Activated CD4-positive, alpha-beta T cell treated with anti-CD3 and anti-CD28 coated beads for 24 hours (primary cell): Measurements from ENCODE around the gene CPED1.
"Not testable (repeated sequence)": the region's sequence is repeated elsewhere in the genome, so short reads cannot be mapped to it uniquely, and the experiment has no call there.

ENCODE experiments used
- DNase-seq, 2 donors: peaks; one replicate each; pipeline ENCODE4 v3.0.0-alpha.2; 2020; ENCODE audit warnings: low read depth in 2 of 2

Gene CPED1

DNA sequence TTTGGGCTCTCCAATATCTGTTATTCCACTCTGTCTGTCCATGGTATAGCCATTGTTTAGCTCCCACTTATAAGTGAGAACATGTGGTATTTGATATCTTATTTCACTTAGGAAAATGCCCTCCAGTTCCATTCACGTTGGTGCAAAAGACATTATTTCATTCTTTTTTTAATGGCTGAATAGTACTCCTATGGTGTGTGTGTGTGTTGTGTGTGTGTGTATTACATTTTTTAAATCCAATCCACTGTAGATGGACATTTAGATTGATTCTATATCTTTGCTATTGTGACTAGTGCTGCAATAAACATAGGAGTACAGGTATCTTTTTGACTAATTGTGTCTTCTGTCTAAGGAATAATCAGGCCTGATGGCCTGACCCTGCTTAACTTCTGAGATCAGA is 7.4 kb upstream of the CPED1 start:
- DNase-seq = no peak

DNA sequence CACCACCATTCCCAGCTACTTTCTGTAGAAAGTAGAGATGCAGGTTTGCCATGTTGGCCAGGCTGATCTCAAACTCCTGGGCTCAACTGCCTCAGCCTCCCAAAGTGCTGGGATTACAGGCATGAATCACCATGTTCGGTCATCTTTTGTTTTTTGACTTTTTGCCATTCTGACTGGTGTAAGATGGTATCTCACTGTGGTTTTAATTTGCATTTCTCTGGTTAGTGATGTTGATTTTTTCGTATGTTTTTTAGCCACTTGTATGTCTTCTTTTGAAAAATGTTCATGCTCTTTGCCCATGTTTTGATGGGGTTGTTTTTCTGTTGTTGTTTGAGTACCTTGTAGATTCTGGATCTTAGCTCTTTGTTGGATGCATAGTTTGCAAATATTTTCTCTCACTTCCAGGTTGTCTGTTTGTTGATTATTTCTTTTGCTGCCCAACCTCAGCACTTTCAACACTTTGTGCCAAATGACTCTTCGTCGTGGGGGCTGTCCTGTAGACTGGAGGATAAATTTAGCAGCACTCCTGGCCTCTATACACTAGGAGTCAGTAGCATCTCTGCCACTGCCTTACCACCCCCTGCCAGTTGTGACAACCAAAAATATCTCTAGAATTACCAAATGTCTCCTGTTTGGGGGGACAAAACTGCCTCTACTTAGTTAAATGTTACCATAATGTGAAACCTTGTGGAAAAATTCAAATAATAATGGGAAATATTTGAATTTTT is 6.5 kb upstream of the CPED1 start:
- no peak for DNase-seq

DNA sequence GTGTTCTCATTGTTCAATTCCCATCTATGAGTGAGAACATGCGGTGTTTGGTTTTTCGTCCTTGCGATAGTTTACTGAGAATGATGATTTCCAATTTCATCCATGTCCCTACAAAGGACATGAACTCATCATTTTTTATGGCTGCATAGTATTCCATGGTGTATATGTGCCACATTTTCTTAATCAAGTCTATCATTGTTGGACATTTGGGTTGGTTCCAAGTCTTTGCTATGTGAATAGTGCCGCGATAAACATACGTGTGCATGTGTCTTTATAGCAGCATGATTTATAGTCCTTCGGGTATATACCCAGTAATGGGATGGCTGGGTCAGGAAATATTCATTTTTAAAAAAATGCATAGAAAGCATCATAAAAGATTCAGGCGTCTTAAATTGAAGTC is 4.9 kb upstream of the CPED1 start:
- not testable (repeated sequence) for DNase-seq

DNA sequence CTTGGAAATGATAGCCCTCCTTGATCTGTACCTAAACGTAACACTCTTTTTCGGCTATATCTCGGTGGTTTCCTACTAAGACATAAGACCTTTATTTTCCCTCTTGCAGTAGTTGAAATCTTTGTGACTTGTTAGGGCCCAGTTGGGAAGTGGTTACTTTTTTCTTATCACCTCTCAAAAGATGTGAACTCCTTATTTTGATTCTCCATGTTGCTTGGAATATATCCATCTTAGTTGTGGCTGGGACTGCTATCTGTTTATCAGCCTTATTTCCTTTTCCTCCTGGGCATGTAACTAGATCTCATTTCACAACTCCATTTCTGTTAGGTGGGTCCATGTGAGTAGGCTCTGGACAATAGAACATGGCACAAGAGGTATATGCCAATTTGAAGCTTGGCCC is 4.1 kb upstream of the CPED1 start:
- DNase-seq = no peak

DNA sequence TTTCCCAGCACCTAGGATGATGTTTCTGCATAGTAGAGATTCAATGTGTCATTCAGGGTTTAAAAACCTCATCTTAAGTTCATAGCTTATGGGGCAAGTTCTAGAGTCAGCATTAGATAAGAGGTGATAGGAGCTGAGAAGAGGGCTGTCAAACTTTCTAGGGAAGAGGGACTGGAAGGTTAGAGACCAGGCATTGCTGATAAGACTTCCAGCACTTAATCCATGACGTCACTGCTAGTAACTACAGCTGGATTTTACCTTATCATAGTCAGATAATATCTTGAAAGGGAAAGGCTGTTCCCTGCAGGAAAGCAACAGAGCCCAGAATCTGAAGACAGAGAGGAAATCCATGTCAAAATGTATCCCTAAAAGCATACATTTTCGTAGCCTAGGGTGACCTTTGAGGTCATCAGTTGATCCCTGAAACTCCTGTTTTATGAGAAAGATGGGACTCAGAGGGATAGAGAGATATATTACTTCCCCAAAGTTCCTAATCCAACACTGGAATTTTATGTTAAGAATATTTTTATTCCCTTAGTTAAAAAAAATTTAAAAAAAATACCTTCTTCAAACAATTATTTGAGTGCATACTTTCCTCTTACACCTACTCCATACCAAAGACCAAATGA is 3.3 kb upstream of the CPED1 start:
- no peak for DNase-seq

DNA sequence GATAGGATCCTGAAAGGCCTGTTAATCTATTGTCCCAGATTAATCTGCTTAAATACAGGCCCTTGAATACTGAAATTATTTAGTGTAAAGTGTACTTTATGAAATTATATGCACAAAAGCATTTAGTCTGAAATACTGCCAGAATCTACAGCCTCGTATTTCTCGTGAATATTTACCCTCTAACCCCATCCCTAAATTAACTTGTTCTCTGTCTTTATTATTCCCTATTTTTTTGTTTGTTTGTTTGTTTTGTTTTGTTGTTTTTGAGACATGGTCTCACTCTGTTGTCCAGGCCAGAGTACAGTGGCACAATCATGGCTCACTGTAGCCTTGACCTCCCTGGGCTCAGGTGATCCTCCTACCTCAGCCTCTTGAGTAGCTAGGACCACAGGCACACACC is 2.7 kb upstream of the CPED1 start:
- no peak for DNase-seq

DNA sequence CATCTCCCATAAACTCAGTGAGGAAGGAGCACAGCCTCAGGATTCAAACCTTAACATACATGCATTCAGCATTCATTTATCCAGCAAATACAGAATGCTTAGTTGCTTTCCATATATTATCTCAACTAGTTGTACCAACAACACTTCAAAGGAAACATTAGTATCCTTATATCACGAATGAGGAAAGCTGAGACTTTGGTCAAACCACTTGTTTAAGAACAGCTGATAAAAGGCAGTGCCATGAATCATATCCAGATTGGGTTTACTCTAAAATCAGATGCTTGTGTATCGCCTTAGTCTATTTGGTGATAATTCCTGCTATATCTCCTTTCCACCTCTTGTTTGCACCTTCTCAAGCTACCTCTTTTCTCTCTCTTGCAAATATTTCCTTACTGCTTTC is 1.9 kb upstream of the CPED1 start:
- DNase-seq = no peak

DNA sequence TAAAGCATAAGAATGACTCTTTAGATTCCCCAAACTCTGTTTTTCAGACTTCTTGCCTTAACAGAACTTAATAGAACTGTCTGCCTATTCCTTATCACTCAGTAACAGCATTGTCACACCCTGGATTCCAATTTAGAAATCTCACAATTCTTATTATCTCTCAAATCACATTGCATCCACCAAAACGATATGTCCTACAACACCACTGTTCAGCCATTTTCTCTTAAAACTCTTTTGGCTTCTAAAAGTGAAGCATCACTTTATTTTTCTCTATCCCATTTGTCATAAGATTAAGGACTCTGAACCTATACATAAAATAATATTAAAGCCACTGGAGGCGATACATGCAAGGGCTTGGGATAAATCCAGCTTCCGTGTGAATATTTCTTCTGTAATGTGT is 1.2 kb upstream of the CPED1 start:
- DNase-seq = no peak

DNA sequence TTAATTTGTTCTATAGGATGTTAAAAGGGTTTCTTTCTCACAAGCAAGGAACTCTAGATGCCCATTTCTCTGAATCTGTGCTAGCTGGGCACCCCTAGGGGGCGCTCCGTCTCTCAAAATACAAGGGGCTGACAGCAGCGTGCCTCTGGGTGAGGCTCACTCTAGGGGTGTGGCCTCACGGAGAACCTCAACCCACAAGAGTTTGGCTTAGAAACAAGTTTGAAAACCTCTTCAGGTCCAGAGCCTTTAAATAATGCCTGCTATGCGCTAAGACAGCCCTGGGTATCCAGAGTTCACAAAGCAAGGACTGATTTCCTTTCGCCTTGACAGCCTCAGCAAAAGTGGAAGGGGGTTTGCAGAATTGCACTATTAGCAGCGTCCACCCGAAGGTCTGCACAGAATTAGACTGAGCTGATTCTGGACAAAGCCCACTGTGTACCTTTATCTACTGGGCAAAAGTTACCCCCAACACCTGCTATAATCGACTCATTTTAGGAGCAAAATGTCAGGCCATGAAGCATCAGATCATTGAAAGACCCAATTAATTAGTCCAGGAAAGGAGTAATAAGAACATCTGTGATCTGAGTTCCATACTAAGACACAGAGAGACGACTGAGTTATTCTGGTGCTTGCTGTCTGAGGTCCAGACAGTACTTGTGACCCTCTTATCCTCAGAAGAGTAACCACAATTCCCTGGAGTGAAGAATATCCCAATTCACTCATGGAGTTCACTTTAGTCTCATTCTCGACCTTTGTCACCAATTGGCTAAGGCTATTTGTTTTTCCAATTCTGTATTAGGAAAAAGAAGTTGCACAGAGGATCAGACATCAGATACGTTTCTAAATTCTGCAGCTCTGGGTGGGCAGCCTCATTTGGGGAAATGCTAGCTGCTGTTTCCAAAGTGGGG is 574 bp upstream of the CPED1 start:
- peak; percentile 68 to 73 for DNase-seq

DNA sequence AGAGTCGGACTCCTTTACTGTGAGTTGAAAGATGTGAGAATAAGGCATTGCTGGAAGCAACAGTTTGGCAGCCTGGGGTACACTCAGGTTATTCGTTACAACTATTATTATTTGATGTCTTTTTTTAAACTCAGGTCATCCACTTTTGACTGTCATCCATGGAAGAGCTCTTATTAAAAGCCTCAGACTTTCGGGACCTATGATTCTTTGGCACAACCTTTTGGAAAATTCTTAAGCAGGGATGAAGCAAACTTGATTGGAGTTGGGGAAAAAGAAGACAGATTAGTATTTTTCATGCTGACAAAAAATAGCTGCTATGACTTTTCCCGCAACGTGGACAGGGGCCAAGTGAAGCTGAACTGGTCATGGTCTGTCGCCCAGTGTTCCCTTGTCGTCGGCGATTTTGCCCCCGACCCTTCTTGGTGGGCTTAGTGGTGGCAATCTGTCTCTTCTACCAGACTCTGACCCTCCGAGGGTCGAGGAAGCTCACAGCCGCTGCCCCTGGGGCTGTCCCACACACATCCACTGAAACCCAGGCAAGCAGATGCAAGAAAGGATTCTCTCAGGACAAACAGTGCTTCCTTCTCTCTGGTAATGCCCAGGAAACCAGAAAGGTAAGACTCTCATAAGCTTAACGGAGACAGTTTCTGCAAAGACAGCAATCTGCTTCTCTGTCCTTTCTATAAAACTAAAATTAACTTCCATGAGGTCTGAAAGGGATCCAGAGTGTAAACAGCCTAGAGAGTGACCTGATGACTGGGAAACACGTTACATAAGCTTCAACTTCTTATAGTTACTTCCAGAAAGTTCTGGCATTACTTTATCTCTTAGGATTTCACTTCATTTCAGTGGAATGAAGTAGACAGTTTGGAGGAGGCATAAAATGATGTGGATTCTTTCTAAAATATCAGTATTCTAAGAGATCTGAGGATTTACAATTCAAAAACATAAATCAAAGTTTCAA is 1.0 kb downstream of the CPED1 start:
- no peak for DNase-seq

DNA sequence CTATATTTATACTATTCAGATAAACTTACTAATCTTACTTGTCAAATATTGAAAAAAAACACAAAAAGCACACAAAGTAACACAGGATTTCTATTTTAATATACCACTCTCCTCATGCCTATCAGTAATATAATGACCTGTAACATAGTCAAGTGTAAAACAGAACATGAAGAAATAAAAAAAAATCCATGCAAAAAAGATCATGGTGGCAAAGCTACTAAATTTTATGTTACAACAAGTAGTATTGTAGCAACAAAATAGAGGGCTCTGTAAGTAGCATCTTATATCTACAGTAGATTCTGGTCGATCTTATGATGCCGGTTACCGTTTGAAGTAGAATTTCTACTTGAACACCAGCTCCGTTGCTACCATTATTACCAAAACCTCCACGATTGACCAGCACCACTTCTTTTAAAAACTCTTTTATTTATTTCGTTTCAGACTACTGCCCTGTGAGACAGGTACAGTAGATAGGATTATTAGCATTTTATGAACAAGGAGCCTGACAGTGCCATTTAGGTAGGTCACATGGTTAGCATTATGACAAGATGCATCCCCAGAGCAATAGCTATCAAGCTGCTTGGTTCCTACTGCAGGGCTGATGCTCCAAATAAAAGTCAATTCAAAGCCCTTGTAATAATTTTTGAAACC is 2.1 kb downstream of the CPED1 start:
- no peak for DNase-seq

DNA sequence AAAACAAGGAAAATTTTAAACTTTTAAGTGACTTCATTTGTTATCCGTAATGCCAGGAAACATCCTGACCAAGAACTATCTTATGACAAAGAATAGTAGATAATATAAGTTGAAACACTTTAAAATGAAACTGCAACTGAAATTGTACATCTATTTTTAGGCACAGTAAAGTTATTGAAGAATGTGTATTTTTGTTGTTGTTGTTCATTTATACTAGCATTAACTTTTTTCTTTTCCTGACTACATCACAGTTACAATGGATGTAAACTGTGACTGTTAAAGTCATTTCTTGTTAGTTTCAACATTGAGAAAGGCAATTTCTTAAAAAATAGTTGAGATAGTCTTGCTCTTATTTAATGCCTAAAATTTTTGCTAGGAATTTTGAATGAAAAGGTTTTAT is 2.6 kb downstream of the CPED1 start:
- DNase-seq = no peak

DNA sequence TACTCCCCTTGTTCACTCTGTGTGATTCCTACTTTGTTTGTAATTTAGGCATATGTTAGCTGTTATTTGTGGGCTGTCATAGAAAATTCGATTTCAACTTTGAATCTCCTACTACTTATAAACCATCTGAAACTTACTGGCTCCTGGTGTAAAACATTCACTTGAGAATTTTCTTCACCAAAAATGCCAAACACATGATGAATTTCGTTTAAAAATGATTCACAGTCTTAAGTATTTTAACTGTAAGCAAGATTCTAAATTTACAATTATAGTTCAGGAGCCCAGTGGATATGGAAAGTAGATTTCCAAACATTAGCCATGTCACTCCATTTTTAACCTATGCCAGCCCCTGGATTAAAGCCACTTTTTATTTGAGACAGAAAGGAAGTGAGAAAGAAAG is 3.1 kb downstream of the CPED1 start:
- DNase-seq = no peak

DNA sequence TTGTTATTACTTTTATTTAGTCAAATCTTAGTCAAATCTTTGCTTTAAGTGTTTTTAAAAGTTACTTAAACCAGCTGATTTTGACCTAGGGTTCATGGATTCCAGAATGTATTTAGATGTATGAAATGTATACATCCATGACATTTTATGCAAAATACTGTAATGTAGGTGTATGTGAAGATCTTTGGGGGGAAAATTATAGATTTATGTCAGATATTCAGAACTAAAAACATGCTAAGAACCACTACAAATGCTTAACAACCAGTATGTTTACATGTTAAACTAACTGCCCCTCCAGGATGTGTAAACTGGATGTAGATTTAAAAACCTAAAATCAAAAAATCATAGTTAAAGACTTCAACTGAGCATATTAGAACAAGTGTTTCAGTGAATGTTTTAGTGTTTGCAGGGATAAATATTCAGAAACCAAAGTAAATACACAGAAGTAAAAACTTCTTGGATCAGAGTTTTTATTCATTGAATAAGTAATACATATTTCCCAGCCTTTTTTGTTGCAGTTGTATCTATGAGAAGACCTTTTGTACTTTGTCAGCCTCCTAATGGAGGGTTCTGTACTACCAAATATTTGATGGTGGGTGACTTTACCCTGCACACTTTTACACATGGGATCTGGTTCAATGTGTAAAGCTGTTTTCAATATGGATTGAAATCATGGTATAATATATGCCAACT is 3.9 kb downstream of the CPED1 start:
- no peak for DNase-seq

DNA sequence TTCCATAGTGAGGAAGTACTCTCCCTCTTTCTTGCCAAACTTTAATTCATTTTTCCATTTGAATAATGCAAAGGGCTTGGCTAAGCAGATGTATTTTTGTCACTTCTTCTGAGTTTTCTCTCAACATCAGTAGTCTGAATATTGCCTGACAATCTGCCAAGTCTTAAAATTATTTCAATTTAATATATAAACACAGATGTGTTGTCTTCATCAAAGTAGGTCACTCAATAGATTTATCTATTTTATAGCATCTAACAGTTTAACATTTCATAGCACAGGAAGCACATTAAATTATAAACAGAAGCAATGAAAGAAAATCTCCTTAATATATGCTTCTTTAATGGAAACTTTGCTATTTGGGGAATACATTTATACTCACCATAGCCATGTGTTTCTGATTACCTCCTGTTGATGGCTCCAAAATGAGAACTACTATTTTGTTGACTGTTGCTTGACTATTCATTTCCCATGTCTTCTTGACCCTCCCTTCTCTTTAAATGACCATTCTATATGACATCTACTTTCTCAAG is 4.5 kb downstream of the CPED1 start:
- DNase-seq = no peak

DNA sequence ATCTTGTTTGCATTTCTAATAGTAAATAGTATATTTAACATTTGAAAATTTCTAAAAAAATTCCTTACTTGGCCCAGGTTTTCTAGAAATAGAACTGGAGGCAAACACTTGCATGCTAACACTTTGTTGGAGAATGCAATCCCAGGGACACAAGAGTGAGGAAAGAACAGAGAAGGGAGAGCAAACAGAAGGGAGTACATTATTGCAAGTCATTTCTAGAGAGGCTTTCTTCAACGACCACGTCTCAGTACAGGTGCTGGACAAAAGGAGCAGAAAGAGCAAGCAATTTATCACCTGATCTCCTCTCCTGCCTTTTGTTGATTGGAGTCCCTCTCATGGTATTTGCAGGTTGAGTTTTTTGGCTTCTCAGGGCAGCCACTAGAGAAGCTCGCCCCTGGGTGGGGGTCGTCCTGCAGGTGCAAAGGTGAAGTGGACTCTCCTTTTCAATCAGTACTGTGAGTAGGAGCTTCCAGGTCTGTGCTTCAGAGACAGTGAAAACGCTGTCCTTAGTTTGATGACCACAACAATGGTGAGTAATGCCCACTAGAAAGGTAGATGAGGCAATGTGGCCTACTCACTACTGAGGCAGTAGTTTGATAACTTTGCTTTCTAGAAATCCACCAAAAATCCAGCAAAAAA is 5.2 kb downstream of the CPED1 start:
- DNase-seq = no peak

DNA sequence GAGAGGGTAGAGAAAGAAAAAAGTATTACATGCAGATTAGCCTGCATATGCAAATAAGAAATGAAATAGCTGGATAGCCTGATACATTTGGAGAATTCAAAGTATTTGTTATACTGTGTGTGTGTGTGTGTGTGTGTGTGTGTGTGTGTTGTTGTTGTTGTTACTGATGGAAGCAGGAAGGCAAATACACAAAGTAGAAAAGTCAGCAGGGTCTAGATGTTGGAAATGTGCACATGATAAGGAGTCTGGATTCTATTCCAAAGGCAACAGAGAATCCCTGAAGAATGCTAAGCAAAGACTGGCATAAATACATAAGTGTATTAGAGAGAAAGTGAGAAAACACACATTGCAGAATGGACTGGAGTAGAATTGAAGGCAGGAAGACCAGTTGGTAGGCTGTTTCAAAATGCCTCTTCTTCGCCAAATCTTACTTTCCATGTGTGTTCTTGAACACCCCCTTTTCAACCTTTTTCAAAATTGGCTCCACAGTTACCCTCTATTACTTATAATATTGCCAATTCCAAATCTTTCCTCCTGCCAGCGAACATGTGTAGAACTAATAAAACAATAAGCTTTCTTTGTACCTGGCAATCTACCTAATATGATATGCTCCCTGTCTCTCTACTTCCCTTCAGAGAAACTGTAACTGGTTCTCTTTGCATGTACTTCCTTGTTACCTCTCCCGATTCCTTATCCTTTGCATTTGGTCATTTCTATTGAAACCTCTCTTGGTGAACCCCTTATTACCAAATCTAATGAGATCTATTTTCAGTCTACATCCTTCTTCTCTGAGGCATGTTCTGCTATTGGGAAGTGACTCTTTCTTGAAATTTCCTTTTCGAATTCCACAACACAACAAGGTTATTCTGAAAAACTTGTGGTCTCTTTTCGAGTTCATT is 6.2 kb downstream of the CPED1 start:
- DNase-seq = no peak

DNA sequence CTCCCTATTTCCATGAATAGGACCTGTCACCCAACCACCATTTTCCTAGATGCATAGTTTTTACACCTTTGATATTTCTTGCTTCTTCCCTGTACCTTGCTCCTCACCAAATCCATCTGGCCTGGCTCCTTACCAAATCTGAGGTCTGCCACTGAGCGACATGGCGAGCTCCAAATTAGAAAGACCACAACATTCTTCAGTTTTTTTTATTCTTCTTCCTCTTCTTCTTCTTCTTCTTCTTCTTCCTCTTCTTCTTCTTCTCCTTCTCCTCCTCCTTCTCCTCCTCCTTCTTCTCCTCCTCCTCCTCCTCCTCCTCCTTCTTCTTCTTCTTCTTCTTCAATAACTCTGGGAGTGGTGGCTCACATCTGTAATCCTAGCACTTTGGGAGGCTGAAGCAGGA is 7.1 kb downstream of the CPED1 start:
- DNase-seq = no peak
